PC-3 (cell line): Measurements from ENCODE around the gene PRICKLE2. TPM values are rescaled to one million over a fixed set of nuclear protein-coding genes. Genes with fewer than 3 reads are reported as not detected.
A peak's percentile ranks its signal among the peaks of the same experiment; 100 is the strongest.

Source experiments
- ATAC-seq: fragments of 200-7000 bp; cut with Tn5 transposase; 2 replicates; pipeline ENCODE4 v1.9.1; 2020; ENCODE audit warnings: mild to moderate bottlenecking, moderate library complexity
- BruUV-seq: library from RNA; stranded (reverse); fragments of 400-500 nt; replicated peaks from 2 replicates; lab custom pipeline; 2021; lab: Mats Ljungman, UMichigan
- CTCF ChIA-PET: fragments of 300-600 bp; sonication (Branson Sonifier 250); formaldehyde crosslinking; loops from one replicate; lab custom pipeline; 2022; ENCODE audit warnings: antibody characterized with exemption; lab: Charles Lee
- POLR2A ChIA-PET: fragments of 300-600 bp; sonication (Branson Sonifier 250); formaldehyde crosslinking; loops from one replicate; lab custom pipeline; 2022; ENCODE audit warnings: antibody characterized with exemption; ENCODE audit not compliant: unreplicated experiment; lab: Charles Lee
- DNase-seq: peaks from one replicate; pipeline ENCODE4 v3.0.0-alpha.2; 2015
- H2AFZ ChIP-seq: fragments of 300-600 bp; sonication (generic); 2 replicates; pipeline ENCODE4 v1.6.0; 2016; ENCODE audit warnings: antibody characterized with exemption, low read length
- H3F3A ChIP-seq: fragments of 300-600 bp; sonication (generic); one replicate; pipeline ENCODE4 v1.6.0; 2017; ENCODE audit warnings: antibody characterized with exemption, low read length, control low read depth, mild to moderate bottlenecking; ENCODE audit not compliant: unreplicated experiment
- H3K27ac ChIP-seq: fragments of 300-600 bp; sonication (generic); 2 replicates; pipeline ENCODE4 v1.5.1; 2016; ENCODE audit warnings: mild to moderate bottlenecking, low read length
- H3K27me3 ChIP-seq: fragments of 300-600 bp; sonication (generic); 2 replicates; pipeline ENCODE4 v1.6.1; 2016; ENCODE audit warnings: low read length, mixed read lengths
- H3K36me3 ChIP-seq: fragments of 300-600 bp; sonication (generic); 2 replicates; pipeline ENCODE4 v1.6.1; 2016; ENCODE audit warnings: low read depth, mixed run types, low read length, mixed read lengths
- H3K4me1 ChIP-seq: fragments of 300-600 bp; sonication (generic); 2 replicates; pipeline ENCODE4 v1.5.1; 2016; ENCODE audit warnings: low read length; ENCODE audit not compliant: insufficient read depth
- H3K4me2 ChIP-seq: fragments of 300-600 bp; sonication (generic); 2 replicates; pipeline ENCODE4 v1.6.0; 2016; ENCODE audit warnings: low read length
- H3K4me3 ChIP-seq: fragments of 300-600 bp; sonication (generic); 2 replicates; pipeline ENCODE4 v1.5.1; 2016; ENCODE audit warnings: mild to moderate bottlenecking, low read length, mixed read lengths
- H3K79me2 ChIP-seq: fragments of 300-600 bp; sonication (generic); 2 replicates; pipeline ENCODE4 v1.6.1; 2017; ENCODE audit warnings: low read length, mixed read lengths
- H3K9ac ChIP-seq: fragments of 300-600 bp; sonication (generic); 2 replicates; pipeline ENCODE4 v1.6.0; 2016; ENCODE audit warnings: mild to moderate bottlenecking, low read length
- H3K9me2 ChIP-seq: fragments of 300-600 bp; sonication (generic); replicated peaks from 2 replicates; pipeline ENCODE4 v1.6.1; 2016; ENCODE audit warnings: mixed run types, low read length, mixed read lengths
- H3K9me3 ChIP-seq: fragments of 300-600 bp; sonication (generic); 2 replicates; pipeline ENCODE4 v1.6.1; 2016; ENCODE audit warnings: low read length, mixed read lengths
- H4K20me1 ChIP-seq: fragments of 300-600 bp; sonication (generic); 2 replicates; pipeline ENCODE4 v1.6.1; 2016; ENCODE audit warnings: low read length, mixed read lengths
- EZH2 ChIP-seq: fragments of 300-600 bp; sonication (generic); IDR thresholded peaks from one replicate; pipeline ENCODE4 v1.6.1; 2017; ENCODE audit warnings: antibody characterized with exemption, mild to moderate bottlenecking, low read length; ENCODE audit not compliant: unreplicated experiment
- EZH2phosphoT487 ChIP-seq: fragments of 300-600 bp; sonication (generic); IDR thresholded peaks from 2 replicates; pipeline ENCODE4 v1.6.1; 2018; ENCODE audit warnings: mild to moderate bottlenecking, antibody characterized with exemption, low read length, borderline replicate concordance
- intact Hi-C: fragments of 100-400 bp; cut with micrococcal nuclease; formaldehyde crosslinking; loops from 2 replicates; pipeline ENCODE4 v1.9.0; 2023
- total RNA-seq: library from RNA; depleted of rRNA; stranded (reverse); fragments of >200 nt; gene quantifications from 2 replicates; pipeline ENCODE4 v1.2.3, GENCODE V29; 2014
- TF ChIP-seq, protein P1 (sequence below): fragments of 300-600 bp; sonication (generic); conservative IDR thresholded peaks from 2 replicates; pipeline ENCODE4 v1.5.1; 2017; ENCODE audit warnings: antibody characterized with exemption, low read depth, mild to moderate bottlenecking, low read length

Gene PRICKLE2
- total RNA-seq, 1 experiment from 2014 or later, result 1.8 TPM

DNA sequence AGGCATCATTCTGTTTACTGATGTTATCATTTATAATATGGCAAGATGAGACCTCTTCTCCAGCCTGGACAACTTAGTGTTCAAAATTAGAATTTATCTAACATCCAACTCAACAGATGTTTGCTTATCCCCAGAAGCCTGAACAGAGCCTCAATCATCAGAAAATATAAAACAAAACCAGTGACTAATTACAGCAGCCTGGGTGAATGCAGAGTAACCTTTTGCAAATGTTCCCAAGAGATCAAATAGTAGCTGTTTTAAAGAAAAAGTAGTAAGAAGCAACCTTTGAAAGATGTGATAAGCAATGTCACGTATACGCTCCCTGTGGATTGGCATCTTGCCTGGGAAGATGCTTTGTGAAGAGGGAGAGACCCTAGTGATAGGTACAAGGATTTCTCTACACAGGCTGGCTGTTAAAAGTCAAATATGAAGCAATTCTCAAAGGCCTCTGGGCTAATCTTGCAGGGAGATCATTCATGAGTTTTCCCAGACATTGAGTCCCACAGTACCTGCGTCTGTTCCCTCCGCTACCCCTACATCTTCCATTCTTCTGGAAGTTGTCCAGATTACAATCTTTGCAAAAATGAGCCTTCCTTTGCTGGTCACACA lies 39.3 kb upstream of the PRICKLE2 start:
- Histone ChIP-seq H3K79me2 (no peaks in the 10 kb centered on the region), H3K36me3 (no peaks in the 10 kb centered on the region), H3F3A (no peaks in the 10 kb centered on the region), H3K9ac (no peak overlapping the region), H2AFZ (no peak overlapping the region), H3K27me3 (no peaks in the 10 kb centered on the region), H3K9me2 (no peaks in the 10 kb centered on the region), H3K4me3 (no peak overlapping the region), H3K4me1 (peaks cover 31% of the 10 kb centered on the region), H3K4me2 (no peak overlapping the region), H4K20me1 (no peaks in the 10 kb centered on the region), H3K9me3 (no peaks in the 10 kb centered on the region), H3K27ac (no peak overlapping the region)
- intact Hi-C loops, result loop anchor here (5.0 kb wide), 1 partner anchor 133 kb away; no protein-coding TSS in a partner anchor
- ATAC-seq (no peak), DNase-seq (peak; percentile 1)
- no TSS peak for BruUV-seq
- POLR2A ChIA-PET, result no interaction called here
- TF ChIP-seq EZH2phosphoT487 (no peak), EZH2 (no peak)
- TF ChIP-seq, protein P1, sequence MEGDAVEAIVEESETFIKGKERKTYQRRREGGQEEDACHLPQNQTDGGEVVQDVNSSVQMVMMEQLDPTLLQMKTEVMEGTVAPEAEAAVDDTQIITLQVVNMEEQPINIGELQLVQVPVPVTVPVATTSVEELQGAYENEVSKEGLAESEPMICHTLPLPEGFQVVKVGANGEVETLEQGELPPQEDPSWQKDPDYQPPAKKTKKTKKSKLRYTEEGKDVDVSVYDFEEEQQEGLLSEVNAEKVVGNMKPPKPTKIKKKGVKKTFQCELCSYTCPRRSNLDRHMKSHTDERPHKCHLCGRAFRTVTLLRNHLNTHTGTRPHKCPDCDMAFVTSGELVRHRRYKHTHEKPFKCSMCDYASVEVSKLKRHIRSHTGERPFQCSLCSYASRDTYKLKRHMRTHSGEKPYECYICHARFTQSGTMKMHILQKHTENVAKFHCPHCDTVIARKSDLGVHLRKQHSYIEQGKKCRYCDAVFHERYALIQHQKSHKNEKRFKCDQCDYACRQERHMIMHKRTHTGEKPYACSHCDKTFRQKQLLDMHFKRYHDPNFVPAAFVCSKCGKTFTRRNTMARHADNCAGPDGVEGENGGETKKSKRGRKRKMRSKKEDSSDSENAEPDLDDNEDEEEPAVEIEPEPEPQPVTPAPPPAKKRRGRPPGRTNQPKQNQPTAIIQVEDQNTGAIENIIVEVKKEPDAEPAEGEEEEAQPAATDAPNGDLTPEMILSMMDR, result no peak
- CTCF ChIA-PET, result no interaction called here

DNA sequence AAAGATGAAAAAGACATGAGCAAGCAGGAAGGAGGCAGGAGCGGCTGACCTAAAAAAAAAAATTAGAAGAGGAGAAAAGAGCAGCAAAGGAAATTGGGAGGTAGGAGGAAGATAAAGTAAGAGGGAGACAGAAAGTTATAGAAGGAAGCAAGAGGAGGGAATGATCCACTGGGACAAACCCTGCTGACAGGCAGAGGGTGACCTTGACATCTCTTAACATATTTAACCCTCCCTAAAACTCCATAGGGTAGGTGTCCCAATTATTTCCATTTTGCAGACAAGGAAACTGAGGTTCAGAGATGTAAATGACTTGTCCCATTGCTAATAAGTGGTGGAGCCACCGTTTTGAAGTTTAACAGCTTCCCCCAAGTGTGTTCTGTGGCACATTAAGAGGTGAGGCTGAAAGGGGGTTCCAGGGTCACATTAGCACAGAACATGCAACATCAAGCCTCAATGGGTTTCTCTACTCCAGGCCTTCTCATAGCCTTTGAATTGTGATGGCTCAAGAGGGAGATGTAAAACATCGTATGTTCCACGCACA lies 37.4 kb upstream of the PRICKLE2 start:
- Histone ChIP-seq H3F3A (no peaks in the 10 kb centered on the region), H3K9me3 (no peaks in the 10 kb centered on the region), H3K36me3 (no peaks in the 10 kb centered on the region), H3K27me3 (no peaks in the 10 kb centered on the region), H3K79me2 (no peaks in the 10 kb centered on the region), H2AFZ (no peak overlapping the region), H3K4me1 (peaks cover 31% of the 10 kb centered on the region), H3K4me3 (no peak overlapping the region), H3K4me2 (no peak overlapping the region), H3K9me2 (no peaks in the 10 kb centered on the region), H3K27ac (no peak overlapping the region), H4K20me1 (no peaks in the 10 kb centered on the region), H3K9ac (no peak overlapping the region)
- POLR2A ChIA-PET, result no interaction called here
- TF ChIP-seq EZH2phosphoT487, result no peak
- no peak for TF ChIP-seq EZH2
- TF ChIP-seq, protein P1, result no peak
- CTCF ChIA-PET, result no interaction called here
- intact Hi-C loops, result no loop called here
- BruUV-seq, result no TSS peak
- no peak for ATAC-seq
- DNase-seq, result no peak

DNA sequence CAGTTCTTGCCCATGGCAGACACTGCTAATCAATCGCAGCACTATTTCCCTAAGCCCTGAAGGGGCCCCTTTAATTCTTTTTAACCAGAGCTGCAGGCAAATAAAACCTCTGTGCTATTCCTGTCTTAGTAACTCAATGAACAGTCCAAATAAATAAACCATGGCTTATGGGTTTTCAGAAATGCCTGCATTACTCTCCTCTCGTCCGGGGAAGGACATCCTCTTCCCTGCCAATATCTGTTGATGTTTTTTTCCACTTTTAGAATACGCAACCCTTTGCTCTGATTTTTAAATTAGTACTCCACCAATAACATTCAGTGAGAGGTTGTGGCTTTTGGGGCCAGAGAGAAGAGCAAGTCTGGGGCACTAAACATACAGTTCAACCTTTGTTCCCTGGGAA lies 35.2 kb upstream of the PRICKLE2 start:
- no peak overlapping the region for H3K4me2 ChIP-seq
- BruUV-seq, result no TSS peak
- no peak for ATAC-seq

More for the DNA sequence above, 35.2 kb upstream of the PRICKLE2 start:
- Histone ChIP-seq H3K4me1 (peaks cover 11% of the 10 kb centered on the region), H2AFZ (no peak overlapping the region), H3K79me2 (no peaks in the 10 kb centered on the region), H3K9ac (no peak overlapping the region), H3F3A (no peaks in the 10 kb centered on the region), H3K27me3 (no peaks in the 10 kb centered on the region), H3K9me2 (no peaks in the 10 kb centered on the region), H4K20me1 (no peaks in the 10 kb centered on the region), H3K27ac (no peak overlapping the region), H3K4me3 (no peak overlapping the region), H3K9me3 (no peaks in the 10 kb centered on the region), H3K36me3 (no peaks in the 10 kb centered on the region)
- intact Hi-C loops, result no loop called here
- ChIA-PET CTCF (no interaction called here), POLR2A (no interaction called here)
- no peak for TF ChIP-seq EZH2phosphoT487
- TF ChIP-seq EZH2, result no peak
- TF ChIP-seq, protein P1, result no peak
- no peak for DNase-seq
